Kidney tubule cell (primary cell): ENCODE results near the gene NBPF8.
A peak's percentile ranks its signal among the peaks of the same experiment; 100 is the strongest.
"Not testable (repeated sequence)": the region's sequence is repeated elsewhere in the genome, so short reads cannot be mapped to it uniquely, and the experiment has no call there.

Source experiments
- DNase-seq: peaks from one replicate; pipeline ENCODE4 v3.0.0-alpha.2; 2018; ENCODE audit warnings: low spot score

The NBPF8 gene, protein sequence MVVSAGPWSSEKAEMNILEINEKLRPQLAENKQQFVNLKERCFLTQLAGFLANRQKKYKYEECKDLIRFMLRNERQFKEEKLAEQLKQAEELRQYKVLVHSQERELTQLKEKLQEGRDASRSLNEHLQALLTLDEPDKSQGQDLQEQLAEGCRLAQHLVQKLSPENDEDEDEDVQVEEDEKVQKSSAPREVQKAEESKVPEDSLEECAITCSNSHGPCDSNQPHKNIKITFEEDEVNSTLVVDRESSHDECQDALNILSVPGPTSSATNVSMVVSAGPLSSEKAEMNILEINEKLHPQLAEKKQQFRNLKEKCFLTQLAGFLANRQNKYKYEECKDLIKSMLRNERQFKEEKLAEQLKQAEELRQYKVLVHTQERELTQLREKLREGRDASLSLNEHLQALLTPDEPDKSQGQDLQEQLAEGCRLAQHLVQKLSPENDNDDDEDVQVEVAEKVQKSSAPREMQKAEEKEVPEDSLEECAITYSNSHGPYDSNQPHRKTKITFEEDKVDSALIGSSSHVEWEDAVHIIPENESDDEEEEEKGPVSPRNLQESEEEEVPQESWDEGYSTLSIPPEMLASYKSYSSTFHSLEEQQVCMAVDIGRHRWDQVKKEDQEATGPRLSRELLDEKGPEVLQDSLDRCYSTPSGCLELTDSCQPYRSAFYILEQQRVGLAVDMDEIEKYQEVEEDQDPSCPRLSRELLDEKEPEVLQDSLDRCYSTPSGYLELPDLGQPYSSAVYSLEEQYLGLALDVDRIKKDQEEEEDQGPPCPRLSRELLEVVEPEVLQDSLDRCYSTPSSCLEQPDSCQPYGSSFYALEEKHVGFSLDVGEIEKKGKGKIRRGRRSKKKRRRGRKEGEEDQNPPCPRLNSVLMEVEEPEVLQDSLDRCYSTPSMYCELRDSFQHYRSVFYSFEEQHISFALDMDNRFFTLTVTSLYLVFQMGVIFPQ

DNA sequence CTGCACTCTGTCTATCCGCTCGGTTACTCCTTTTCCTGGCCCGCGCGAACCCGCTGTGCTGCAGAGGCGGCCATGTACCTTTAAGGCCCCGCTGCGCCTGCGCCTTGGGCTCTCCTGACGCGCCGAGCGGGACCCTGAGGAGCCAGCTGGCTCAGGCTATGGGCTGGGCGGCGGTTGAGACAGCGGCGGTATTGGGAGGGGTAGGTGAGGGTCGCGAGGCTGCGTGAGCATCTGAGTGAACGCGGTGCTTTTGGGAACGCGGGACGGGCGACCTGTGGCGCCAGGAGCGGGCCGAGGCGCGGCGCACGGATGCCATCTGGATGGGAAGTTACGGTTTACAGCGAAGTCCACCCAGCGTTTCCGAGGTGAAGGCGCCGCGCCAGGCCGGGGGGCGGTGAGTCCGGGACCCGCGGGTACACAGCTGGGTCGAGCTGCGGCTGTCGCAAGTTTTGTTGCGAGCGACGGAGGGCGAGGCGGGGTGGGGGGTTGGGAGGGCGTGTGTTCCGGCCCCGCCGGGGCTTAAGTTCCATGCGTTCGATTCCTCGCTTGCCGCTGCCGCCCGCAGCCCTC is at the start of gene NBPF8:
Gene NBPF8, plus strand, starts transcription at position 125 of the 570 bp plus-strand sequence. CDS start 21,488 bp downstream, outside the sequence.
- DNase-seq: peak; percentile 67

DNA sequence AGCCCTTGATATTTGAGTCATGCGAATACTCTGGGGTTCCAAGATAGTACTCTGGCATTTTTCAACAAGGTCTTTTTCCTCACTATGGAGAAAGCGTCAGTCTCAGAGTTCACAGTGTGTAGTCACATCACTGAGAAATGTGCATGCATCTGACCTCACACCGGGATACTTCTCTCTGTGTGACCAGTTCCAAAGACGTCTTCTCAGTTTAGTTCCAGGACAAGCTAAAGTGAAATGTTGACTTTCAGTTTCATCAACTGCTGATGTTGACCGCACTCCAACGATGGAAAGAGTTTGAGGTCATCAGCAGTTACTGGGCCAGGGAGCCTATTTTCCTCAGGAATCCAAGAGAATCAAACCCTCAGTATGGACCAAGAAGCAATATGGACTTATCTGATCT is 47.1 kb upstream of the NBPF8 start:
- DNase-seq: not testable (repeated sequence)

- DNase-seq: not testable (repeated sequence)
Measured at GRCh38 chr1:120386651-120387050, 28.2 kb upstream of the NBPF8 start.

- peak; percentile 75 for DNase-seq
Measured at GRCh38 chr1:120388597-120389126, 26.2 kb upstream of the NBPF8 start.

- DNase-seq: not testable (repeated sequence)
Measured at GRCh38 chr1:120391365-120391764, 23.5 kb upstream of the NBPF8 start.

DNA sequence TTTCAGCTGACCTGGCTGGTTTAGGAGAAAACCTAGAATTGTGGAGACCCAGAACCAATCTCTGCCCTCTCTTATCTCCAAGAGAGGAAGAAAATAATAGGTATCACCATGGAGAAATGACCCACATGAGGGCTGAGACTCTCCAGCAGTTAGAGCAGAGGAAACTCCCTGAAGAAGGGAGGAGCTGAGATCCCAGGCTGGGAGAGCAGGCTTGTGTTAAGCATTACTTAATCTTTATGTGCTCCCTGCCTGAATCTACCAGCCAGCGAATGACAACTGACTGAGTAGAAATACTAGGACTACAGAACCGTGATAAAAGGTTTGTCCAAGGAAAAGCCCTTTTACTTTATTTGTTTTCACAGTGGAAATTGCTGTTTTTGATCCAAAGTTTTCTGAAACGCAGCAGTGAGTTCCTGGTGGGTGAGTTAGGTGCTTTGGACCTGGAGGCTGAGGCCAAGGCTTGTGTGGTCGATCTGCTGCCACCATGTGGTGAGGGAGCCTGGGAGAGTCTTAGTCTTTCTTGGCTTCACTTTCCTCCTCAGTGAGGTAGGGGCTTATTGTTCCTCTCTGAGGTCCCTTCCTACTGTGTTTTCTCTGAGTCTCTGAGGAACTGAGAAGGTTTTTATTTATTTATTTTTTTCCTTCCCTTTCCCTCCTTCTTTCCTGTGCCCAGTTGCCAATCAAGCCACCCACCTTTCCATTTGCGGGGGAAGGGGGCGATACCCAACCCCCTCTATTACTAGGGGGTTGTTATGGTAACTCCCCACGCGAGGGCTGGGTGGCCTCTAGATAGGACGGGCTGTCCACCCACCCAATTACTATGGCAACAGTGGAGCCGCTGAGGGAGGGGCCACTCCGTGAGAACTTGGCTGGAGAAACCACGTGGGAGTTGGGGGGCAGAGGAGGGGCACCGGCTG is 21.3 kb upstream of the NBPF8 start:
- DNase-seq: not testable (repeated sequence)

DNA sequence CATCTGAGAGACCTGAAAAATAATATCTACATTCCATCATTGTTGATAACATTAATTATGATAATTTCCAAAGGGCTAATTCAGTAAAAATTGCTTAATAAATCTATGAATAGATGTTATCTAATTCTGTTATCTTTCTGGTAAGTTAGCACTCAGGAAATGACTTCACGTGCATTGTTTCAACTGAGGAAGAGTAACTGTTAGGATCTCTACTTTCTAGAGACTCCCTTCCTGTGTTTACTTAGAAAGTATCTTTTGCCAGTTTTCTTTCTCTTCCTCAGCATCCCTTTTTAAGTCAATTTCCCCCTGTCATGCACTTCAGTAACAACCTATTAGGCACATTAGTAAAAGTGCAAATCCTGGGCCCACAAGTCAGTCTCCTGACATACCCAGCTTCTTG is 9.5 kb upstream of the NBPF8 start:
- not testable (repeated sequence) for DNase-seq

DNA sequence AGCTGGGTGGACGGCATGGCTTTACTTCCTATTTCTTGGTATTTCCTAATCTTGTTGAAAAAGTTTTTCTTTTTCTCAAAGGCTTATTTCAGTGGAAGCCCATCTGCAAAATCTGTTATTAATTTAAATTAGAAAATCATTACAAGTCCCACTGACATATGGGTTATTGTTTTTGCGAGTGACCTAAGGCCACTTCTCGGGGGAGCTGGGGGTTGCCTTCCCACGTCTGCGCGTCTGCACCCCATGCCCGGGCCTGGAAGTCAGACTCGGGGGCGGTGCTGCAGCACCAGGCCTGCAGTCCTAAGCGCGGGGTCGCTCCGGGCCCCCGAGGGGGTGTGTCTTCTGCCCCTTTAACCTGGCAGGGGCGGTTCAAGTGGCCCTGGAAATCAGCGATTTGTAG is 384 bp upstream of the NBPF8 start:
- not testable (repeated sequence) for DNase-seq

- peak; percentile 53 for DNase-seq
Measured at GRCh38 chr1:120415492-120415961, 692 bp downstream of the NBPF8 start.

GRCh38 chr1:120425063-120425462 is 10.2 kb downstream of the NBPF8 start:
- DNase-seq: not testable (repeated sequence)

DNA sequence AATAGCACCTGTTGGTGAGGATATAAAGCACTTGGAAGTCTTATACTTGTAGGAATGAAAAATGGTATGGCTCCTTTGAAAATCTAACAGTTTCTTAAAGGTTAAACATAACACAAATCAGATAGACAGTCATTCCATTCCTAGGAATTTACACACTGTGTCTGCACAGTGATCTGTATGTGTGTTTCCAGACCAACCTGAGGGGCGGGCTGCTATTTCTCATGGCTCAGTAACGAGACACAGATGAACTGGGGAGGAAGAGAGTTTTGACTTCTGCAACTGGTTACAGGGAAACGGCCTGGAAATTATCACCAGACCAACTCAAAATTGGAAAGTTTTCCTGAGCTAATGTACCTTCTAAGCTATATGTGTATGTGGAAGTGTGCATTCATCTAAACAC is 16.8 kb downstream of the NBPF8 start:
- DNase-seq: not testable (repeated sequence)

GRCh38 chr1:120433831-120434230 is 19.0 kb downstream of the NBPF8 start:
- DNase-seq: not testable (repeated sequence)

DNA sequence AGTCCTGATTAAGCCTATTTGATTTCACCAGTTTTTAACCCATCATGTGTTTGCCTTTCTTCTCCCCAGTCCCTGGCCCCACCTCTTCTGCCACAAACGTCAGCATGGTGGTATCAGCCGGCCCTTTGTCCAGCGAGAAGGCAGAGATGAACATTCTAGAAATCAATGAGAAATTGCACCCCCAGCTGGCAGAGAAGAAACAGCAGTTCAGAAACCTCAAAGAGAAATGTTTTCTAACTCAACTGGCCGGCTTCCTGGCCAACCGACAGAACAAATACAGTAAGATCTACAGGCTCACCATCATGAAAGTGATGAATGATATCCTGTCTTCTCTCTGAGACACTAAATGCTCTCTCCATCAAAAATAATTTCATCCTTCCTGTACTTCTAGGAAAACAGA is 34.3 kb downstream of the NBPF8 start:
- not testable (repeated sequence) for DNase-seq
